HG02885 (cell line): ENCODE data around the gene BCAS4.
"Not testable (repeated sequence)": the region's sequence is repeated elsewhere in the genome, so short reads cannot be mapped to it uniquely, and the experiment has no call there.

Source experiments
- ATAC-seq: cut with Tn5 transposase; IDR thresholded peaks from one replicate; pipeline ENCODE4 v1.9.1; 2021; ENCODE audit warnings: mild to moderate bottlenecking; ENCODE audit not compliant: unreplicated experiment, poor library complexity

BCAS4 gene

GRCh38 chr20:50794846-50795634 lies at the start of gene BCAS4:
Gene BCAS4 (plus strand): TSS chr20:50795061. CDS start chr20:50795084, 23 bp downstream.
- peak; percentile 73 for ATAC-seq

- ATAC-seq = no peak
These were observed 49.2 kb upstream of the BCAS4 start for GRCh38 chr20:50745634-50746137.

GRCh38 chr20:50746138-50746940 lies 48.5 kb upstream of the BCAS4 start:
- ATAC-seq = no peak

- ATAC-seq = no peak
These were observed 47.6 kb upstream of the BCAS4 start for GRCh38 chr20:50747275-50747674.

- no peak for ATAC-seq
These were observed 44.7 kb upstream of the BCAS4 start for GRCh38 chr20:50750145-50750671.

- ATAC-seq = no peak
These were observed 41.7 kb upstream of the BCAS4 start for GRCh38 chr20:50753152-50753551.

GRCh38 chr20:50754420-50754819 lies 40.4 kb upstream of the BCAS4 start:
- no peak for ATAC-seq

- ATAC-seq = no peak
These were observed 38.4 kb upstream of the BCAS4 start for GRCh38 chr20:50756447-50756846.

- no peak for ATAC-seq
These were observed 36.4 kb upstream of the BCAS4 start for GRCh38 chr20:50758469-50758868.

GRCh38 chr20:50758992-50759391 lies 35.9 kb upstream of the BCAS4 start:
- no peak for ATAC-seq

GRCh38 chr20:50759678-50760077 lies 35.2 kb upstream of the BCAS4 start:
- ATAC-seq = no peak

GRCh38 chr20:50762045-50762422 lies 32.8 kb upstream of the BCAS4 start:
- ATAC-seq = no peak

- no peak for ATAC-seq
These were observed 32.2 kb upstream of the BCAS4 start for GRCh38 chr20:50762435-50763220.

- not testable (repeated sequence) for ATAC-seq
These were observed 31.1 kb upstream of the BCAS4 start for GRCh38 chr20:50763550-50764458.

GRCh38 chr20:50765251-50765650 lies 29.6 kb upstream of the BCAS4 start:
- ATAC-seq = not testable (repeated sequence)

- ATAC-seq = no peak
These were observed 29.2 kb upstream of the BCAS4 start for GRCh38 chr20:50765674-50766073.

- not testable (repeated sequence) for ATAC-seq
These were observed 27.7 kb upstream of the BCAS4 start for GRCh38 chr20:50766955-50767809.

- not testable (repeated sequence) for ATAC-seq
These were observed 25.9 kb upstream of the BCAS4 start for GRCh38 chr20:50768991-50769390.
